ENCODE measurements around the gene RFLNA. TPM values are rescaled to one million over a fixed set of nuclear protein-coding genes. Genes with fewer than 3 reads are reported as not detected.

RFLNA gene
- total and polyA plus RNA-seq, 2 of the 13 experiments (the other 11 are each of a cell fraction or from before 2014, with no cell fraction given): not detected

GRCh38 chr12:124351422-124351821 is 56.5 kb downstream of the RFLNA start (continued):
- TF ChIP-seq KLF6 (CRISPR knock-in tag; IDR thresholded peaks at IDR 0.05): no peak
- TF ChIP-seq IKZF1 (IDR thresholded peaks at IDR 0.05): no peak
- no peak for TF ChIP-seq GATAD1 (CRISPR knock-in tag; IDR thresholded peaks at IDR 0.05)
- TF ChIP-seq TCF7L2 (IDR thresholded peaks at IDR 0.05; ENCODE audit: low read depth, low read length): no peak
- TF ChIP-seq ZNF253 (CRISPR knock-in tag; IDR thresholded peaks at IDR 0.05; ENCODE audit: borderline replicate concordance): no peak
- no peak for TF ChIP-seq ZNF577 (CRISPR knock-in tag; IDR thresholded peaks at IDR 0.05; ENCODE audit: borderline replicate concordance, low read depth)

GRCh38 chr12:124352257-124352656 is 57.4 kb downstream of the RFLNA start:
- Histone ChIP-seq H3K4me1 (ENCODE audit: insufficient read depth, low read length) (peaks cover 20% of the 10 kb centered on the region), H3K9ac (ENCODE audit: insufficient read depth, low read depth, low read length) (no peak overlapping the region), H3K9me3 (ENCODE audit: low read length) (no peaks in the 10 kb centered on the region), H3K36me3 (replicated peaks in 1 of 2; ENCODE audit: control insufficient read depth in 1 of 2, insufficient read depth in 2 of 2, low read length in 2 of 2) (peaks cover 24 to 64% of the 10 kb centered on the region in 2 experiments; a peak in 4 of 5 replicates), H3K4me2 (ENCODE audit: low read depth, low read length) (0 out of 2 replicates have a peak overlapping the region, but pooled peaks have one; percentile 28), H3K4me3 (replicated peaks in 1 of 3; ENCODE audit: insufficient read depth in 1 of 3, low read depth in 2 of 3, low read length in 3 of 3) (no peak overlapping the region), H2AFZ (ENCODE audit: low read length) (no peak overlapping the region), H3K27me3 (ENCODE audit: control insufficient read depth in 1 of 2, insufficient read depth in 2 of 2, low read length in 2 of 2) (no peaks in the 10 kb centered on the region), H3K79me2 (ENCODE audit: insufficient read depth, low read length) (no peaks in the 10 kb centered on the region), H4K20me1 (ENCODE audit: insufficient read depth, low read length) (peaks cover 13% of the 10 kb centered on the region; the same call in 1 of the 2 replicates), H3K27ac (ENCODE audit: extremely low read length, insufficient read depth, low read length) (peak overlapping the region; percentile 62)
- TF ChIP-seq ZNF121 (CRISPR knock-in tag; IDR thresholded peaks at IDR 0.05) (peak; percentile 79), ZNF296 (CRISPR knock-in tag; conservative IDR thresholded peaks at IDR 0.05) (no peak), NR2F2 (IDR thresholded peaks at IDR 0.05; ENCODE audit: borderline replicate concordance, low read depth) (no peak)
- ATAC-seq (no peak), FAIRE-seq (no peak), DNase-seq (ENCODE audit: low spot score) (no peak)
- ChIA-PET CTCF (ENCODE audit: low intra/inter-chr PET ratio, low total read pairs) (no interaction called here), POLR2A (interaction anchor here (2.9 kb wide), 1 partner anchor 37 kb away, joined by 11 read pairs; no protein-coding TSS in a partner anchor)
- in situ Hi-C loops (cut with HindIII; ENCODE audit: extremely low pct_ligation_motif_present, low pct_unique_long_range_greater_than_20kb) (loop anchor here (10.0 kb wide), 1 partner anchor 413 kb away; no protein-coding TSS in a partner anchor), intact Hi-C loops (cut with micrococcal nuclease; ENCODE audit: unreplicated experiment) (loop anchor here (2.0 kb wide), 1 partner anchor 37 kb away; no protein-coding TSS in a partner anchor)
- BruUV-seq (replicated peaks): no TSS peak
